Stimulated activated CD4-positive, alpha-beta T cell treated with anti-CD3 and anti-CD28 coated beads, TNF-alpha, amount 100 ng/mL, for 24 hours (primary cell): ENCODE data around the gene PPIL6.
"Not testable (repeated sequence)": the region's sequence is repeated elsewhere in the genome, so short reads cannot be mapped to it uniquely, and the experiment has no call there.

ENCODE experiments used
- DNase-seq, 3 experiments: peaks; one replicate each; pipeline ENCODE4 v3.0.0-alpha.2; 2020; ENCODE audit warnings: low read depth in 3 of 3

Gene PPIL6

DNA sequence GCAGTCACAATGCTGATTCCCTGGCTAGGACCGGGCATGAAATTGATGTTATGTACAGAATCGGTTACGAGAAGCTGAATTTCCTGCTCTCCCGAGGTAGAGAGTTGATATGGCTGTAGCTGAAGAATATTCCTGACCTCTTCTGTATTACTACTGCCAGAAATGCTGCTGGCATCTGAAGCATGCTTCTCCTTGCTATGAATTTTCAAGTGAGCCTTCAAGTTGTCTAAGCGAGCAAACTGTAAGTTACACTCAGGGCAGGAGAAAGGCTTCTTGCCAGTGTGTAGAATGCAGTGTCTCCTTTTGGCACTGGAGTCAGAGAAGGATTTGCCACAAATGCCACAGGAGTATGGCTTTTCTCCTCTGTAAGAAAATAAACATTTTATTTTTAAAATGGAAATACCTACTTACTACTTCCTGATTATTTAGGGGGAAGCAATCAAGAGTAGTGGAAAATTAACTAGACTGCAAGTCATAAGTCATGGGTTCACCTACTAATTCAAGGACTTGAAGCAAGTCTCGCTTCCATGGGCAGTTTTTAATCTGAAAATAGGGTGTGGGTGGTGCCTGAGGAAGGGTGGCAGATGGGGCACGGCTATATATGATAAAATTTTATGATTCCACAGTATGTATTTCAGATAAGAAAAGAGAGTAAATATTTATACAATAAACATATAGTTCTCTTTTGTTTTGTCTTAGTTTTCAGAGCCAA lies 25.9 kb upstream of the PPIL6 start:
- no peak for DNase-seq

DNA sequence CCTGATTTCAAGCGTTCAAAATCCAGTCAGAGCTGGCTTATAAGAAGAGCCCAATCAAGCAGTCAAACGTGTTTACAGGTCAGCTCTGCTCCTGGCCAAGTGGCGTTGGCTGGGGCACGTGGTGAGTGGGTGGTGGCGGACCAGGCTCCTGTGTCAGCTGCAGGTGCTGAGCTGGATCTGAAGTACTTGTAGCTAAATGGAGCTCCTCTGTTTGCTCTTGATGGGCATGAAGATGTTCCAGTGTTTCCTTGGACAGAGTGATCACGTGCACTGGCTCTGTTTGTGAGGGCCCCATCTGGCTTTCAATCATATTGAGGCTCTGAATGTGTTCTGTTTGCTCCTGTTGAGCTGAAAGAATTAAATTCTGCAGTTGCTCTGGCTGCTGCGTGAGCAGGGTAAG lies 25.3 kb upstream of the PPIL6 start:
- no peak for DNase-seq

GRCh38 chr6:109461733-109462526 lies 21.5 kb upstream of the PPIL6 start:
- no peak for DNase-seq

GRCh38 chr6:109461205-109461604 lies 20.8 kb upstream of the PPIL6 start:
- DNase-seq: not testable (repeated sequence)

DNA sequence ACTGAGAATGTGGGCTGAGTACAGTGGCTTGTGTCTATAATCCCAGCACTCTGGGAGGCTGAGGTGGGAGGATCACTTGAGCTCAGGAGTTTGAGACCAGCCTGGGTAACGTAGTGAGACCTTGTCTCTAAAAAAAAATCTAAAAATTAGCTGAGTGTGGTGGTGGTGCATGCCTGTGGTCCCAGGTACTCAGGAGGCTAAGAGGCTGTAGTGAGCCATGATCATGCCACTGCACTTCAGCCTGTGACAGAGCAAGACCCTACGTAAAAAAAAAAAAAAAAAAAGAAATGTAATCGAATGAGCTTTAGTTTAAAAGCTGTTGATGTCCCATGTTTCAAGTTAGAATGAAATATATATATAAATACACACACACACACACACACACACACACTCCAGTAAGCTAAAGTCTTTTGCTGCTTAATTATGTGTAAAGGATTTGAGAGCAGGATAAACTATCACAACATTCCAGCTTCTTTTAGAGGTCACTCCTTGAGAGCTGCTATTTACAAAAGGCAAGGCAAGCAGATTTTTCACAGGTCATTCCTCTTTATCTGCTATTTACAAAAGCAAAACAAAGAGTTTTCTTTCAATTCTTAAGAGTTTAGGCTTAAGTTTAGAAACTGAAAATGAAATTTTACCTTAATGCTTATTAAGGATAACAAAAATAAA lies 19.9 kb upstream of the PPIL6 start:
- no peak for DNase-seq

DNA sequence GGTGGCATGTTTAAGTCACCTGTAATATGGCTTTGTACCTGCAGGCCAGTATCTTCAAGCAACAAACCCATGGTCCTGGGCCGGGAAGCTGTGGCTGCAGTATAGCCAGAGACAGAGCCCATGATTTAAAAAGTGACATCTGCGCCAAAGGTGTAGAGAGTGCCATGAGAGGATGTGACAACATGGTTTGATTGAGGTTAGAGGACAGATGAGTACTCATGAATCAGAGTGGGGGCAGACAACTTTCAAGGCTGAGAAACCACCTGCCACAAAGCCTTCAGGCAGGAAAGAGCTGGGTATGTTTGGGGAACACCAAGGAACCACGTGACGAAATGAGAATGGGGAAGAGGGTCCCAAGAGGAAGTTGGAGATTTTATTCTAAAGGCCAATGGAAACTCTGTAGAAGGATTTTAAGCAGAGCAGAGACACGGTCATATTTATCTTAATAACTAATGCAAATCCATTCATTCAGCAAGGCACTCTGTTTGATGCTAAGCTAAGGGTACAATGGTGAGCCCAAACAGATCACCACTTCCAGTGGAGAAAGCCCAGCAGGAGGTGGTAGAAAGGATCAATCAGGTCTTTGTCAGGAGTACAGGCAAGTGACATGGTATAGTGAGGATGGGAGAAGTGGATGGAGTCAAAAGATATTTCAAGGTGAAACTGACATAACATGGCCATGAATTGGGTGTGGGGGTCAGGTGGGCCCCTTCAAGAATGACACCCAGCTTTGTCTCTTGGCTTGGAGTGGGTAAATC lies 18.5 kb upstream of the PPIL6 start:
- DNase-seq: no peak

DNA sequence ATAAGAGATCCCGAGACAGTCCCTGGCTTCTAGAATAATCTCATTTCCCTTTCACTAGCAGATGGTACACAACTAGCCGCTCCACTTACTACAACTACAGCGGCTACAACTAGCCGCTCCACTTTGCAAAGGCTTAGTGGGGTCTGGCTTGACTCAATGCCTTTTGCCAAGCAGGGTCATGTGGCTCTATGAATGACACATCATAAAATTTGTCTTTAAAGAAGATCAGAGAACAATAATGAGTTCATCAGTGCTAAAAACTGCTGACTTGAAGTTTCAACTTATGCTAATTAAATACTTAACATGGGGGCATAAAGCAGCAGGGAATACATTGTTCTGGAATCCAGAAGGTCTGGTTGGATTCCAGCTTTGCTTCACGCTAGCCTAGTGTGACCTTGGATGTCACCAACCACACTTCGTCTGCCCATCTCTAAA lies 17.2 kb upstream of the PPIL6 start:
- DNase-seq: no peak

- DNase-seq: no peak
Measured at GRCh38 chr6:109456710-109457561, 16.5 kb upstream of the PPIL6 start.

DNA sequence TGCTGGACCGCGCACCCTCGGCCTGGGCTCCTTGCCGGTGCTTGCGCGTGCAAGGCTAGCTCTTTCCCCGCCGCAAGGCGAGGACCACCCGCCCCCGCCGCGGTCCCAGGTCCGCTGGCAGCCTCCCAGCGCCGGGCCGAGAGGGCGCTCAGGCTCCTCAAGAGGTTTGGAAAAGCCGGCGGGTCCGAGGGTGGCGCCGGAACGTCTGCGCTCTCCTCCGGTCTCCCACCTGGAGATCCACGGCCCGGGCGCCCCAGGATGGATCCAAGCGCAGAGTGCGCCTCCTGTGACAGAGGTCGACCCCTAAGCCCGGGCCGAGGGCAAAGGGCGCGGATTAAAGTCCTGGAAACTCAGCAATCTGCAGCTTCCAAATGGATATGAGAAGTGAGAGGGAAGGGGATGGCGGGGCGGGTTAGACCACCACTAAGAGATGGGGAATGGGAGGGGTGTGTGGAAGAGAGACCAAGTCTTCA lies 15.7 kb upstream of the PPIL6 start:
- no peak for DNase-seq

- peak in 2 of 3 experiments; percentile 29 to 55 for DNase-seq
Measured at GRCh38 chr6:109455437-109456110, 15.1 kb upstream of the PPIL6 start, which contains the start of gene MICAL1. Gene MICAL1 (minus strand): TSS chr6:109455772. CDS start chr6:109454196, 1,576 bp downstream.

DNA sequence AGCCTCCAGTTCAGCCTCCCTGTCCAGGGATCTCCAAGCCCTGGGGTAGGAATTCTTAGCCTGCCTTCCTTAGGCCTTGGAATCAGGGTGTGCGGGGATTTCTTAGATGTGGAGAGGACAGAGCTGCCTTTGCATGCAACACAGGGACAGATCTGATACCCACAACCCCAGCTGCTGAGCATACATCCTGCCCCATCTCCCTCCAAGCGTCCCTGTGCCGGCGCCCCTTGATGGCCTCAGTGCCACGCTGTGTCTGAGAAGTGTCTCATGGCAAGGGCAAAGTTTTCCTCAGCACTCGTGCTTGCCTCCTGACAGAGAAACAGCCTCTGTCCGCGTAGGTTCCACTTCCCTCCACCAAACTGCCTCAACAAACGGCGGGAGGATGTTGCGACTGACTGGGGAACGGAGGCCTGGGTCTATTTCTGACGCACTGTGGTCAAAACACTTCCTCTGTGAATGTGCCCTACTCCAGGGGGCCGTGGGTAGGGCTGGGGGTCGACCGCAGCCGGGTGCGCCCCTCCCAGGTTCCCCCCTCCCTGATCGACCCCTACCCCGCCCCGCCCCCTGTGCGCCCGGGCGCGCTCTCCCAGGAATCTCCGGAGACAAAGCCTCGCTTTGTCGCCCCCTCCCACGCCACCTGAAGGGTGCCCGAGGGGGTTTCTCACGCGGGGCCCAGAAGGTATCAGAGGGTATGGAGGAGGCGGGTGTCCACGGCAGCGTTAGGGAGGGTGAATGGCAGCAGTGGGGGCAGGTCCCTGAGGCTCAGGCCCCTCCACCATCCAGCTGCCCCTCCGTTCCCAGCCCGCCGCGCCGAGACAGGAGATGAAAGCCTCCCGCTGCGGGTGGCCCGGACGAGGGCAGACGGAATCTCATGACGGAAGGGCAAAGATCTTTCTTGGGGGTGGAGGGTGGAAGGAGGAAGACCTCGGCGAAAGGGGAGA lies 14.3 kb upstream of the PPIL6 start:
- peak in 2 of 3 experiments; percentile 33 to 55 for DNase-seq

- DNase-seq: no peak
Measured at GRCh38 chr6:109453594-109454495, 13.4 kb upstream of the PPIL6 start.

DNA sequence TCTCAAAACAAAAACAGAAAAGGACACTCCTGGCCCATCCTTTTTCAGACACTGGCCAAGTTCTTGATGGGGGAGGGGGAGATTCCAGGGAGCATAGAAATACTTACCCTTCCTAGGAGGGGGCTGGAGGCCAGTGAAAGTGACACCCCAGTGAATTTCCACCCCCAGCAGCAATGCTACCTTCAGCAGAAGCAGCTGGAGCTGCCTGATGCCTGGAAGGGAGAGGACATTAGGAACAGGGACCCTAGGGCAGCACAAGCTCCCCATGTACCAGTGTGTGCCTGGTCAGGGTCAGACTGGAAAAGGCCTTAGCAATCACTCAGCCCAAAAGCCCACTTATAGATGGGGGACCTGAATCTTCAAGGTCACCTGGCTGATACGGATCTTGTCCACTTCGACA lies 12.7 kb upstream of the PPIL6 start:
- no peak for DNase-seq

- DNase-seq: no peak
Measured at GRCh38 chr6:109452181-109452580, 11.8 kb upstream of the PPIL6 start.

- no peak for DNase-seq
Measured at GRCh38 chr6:109451376-109451775, 10.9 kb upstream of the PPIL6 start.

DNA sequence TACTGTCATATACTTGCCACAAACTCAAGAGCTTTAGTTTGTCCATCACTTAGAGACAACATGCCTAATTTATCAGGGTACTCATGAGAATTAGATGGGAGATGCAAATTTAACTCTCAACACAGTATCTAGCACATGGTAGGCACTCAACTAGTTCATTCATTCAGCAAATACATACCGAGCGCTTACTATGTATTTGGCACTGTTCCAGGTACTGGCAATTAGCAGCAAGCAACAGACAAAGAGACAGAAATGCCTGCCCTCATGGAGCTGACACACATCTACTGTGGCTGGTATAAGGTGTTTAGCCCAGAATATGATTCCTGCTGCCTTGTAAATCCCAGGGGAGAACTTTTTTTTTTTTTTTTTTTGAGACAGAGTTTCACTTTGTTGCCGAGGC lies 10.4 kb upstream of the PPIL6 start:
- DNase-seq: no peak

DNA sequence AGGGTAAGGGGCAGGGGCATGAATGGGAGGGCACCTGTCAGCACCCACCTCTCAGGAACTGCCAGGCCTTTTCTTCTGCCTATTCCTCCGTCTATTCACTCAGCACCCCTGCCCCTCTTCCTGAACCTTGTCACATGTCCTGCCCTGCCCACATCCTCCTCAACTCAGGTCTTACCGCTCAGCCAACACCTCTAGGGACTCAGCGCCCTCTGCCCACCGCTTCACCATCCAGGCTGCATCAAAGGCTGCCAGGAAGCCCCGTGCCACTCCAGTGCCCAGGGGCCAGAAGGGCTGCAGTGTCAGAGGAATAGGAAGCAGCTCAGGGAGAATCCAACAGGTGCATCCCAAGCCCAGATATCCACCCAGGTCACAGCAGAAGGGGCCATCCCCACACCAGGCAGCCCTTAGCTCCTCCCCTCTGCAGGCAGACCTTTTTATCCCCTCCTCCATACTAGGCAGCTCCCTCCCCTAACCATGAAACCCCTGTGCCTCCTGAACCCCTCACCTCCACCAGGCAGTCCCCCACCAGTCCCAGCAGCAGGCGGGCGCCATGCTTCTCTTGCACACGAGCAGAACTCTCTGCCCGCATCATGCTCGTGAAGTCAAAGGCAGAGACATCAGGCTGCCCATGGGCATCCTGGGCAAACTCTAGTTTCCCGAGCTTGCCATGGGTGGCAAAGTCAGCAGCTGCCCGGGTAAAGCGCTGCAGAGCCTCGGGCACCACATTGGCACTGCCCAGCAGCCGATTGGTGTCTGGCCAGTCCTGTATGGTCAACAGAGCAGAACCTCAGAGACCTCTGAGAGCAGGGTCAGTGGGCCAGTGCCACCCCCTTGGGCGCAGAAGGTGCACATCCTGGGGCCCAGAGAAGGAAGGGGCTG lies 9.6 kb upstream of the PPIL6 start:
- DNase-seq: no peak
